ENCODE measurements around the gene B3GNT8.
"Not testable (repeated sequence)": the region's sequence is repeated elsewhere in the genome, so short reads cannot be mapped to it uniquely, and the experiment has no call there.

The B3GNT8 gene

GRCh38 chr19:41391618-41392017 lies 35.6 kb downstream of the B3GNT8 start:
- no peak for DNase-seq (ENCODE audit: low read depth)

DNA sequence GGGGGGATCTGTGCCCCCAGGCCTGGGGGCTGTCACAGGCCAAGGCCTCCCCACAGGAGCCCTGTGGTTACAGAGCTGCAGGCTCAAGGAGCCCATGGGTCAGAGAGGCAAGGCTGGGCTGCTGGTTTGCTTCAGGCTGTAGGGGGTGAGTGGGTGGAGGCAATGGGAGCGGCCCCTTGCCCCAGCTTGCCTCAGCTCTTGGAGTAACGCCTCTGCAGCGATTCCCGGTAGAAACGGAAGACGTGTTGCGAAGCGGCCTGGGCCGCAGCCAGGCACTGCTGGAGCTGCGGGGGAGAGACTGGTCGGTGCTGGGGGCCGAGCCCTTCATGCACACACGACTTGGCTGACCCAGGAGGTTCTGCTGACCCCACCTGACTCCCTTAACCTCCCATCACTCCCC lies 40.7 kb downstream of the B3GNT8 start:
- no peak for DNase-seq (ENCODE audit: low read depth)

GRCh38 chr19:41384351-41384750 lies 42.8 kb downstream of the B3GNT8 start:
- DNase-seq (ENCODE audit: low read depth) = no peak

- not testable (repeated sequence) for DNase-seq (ENCODE audit: low read depth)
These were observed 45.6 kb downstream of the B3GNT8 start for GRCh38 chr19:41381536-41381935.

- no peak for DNase-seq (ENCODE audit: low read depth)
These were observed 49.0 kb downstream of the B3GNT8 start for GRCh38 chr19:41377977-41378709.

DNA sequence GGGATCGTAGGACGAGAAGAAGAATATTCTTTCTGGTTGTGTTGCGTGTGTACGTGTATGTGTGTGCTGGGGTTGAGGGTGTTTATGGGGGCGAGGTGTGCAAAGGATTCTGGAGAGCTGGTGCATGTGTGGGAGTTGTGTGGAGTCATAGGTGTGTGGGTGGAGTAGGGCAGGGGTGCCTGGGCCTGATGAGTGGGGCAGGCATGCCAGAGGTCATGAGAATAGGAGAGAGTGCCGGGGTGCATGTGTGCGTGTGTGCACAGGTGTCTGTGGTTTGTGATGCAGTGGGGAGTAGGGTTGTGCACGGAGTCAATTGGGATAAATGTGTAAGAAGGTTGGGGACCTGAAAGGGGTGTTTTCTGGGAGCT lies 50.2 kb downstream of the B3GNT8 start:
- no peak for DNase-seq (ENCODE audit: low read depth)

- no peak for DNase-seq (ENCODE audit: low read depth)
These were observed 50.8 kb downstream of the B3GNT8 start, which contains the start of gene TMEM91 for GRCh38 chr19:41376241-41376997. TMEM91 (plus strand) TSS chr19:41376533; CDS start chr19:41378310, 1,777 bp downstream.

All from HS-5 (cell line).